ENCODE measurements around the gene IGFBP5. TPM values are rescaled to one million over a fixed set of nuclear protein-coding genes. Genes with fewer than 3 reads are reported as not detected.

IGFBP5 gene
- total RNA-seq, 2 experiments from 2014 or later: not detected

DNA sequence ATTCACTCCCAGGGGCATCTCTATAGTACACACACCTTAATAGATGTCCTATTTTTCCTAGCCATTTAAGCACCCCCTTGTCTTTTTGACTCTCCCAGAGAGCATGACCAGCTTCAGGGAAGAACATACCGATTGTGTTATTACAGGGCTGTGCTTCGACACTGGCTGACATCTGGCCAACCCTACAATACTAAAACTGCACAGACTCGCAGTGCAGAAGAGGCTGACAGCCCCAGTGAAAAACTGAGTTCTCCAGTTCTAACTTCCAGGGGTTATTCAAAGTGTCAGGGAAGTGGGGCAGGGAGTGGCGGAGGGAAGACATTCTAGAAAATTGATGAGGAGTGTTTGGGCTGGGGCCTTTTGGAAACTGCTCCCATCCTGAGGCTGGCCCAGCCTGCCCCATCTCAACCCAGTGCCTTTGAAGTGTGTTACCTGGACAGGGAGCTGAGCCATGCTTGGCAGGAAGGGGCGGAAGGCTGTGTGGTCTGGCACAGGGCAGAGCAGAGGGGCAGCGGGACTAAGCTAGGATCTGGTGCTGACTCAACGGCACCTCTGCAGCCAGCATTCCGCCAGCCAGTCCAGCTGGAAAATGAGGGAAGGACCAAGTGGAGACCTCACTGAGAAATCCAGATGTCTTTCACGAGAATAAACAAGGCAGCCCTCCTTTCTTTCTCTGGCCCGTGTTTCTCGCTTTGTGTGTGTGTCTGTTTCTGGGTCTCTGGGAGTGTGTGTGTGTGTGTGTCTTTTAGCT, 15.4 kb upstream of the IGFBP5 start:
- H3K36me3 Mint-ChIP-seq (ENCODE audit: low read depth): no peaks in the 10 kb centered on the region
- CTCF ChIA-PET: interaction anchor here (1.3 kb wide), 1 partner anchor 9 kb away, joined by 4 read pairs; no protein-coding TSS in a partner anchor
- no peak for DNase-seq
- no peaks in the 10 kb centered on the region for H3K4me1 Mint-ChIP-seq (ENCODE audit: low read depth)
- H3K9me3 Mint-ChIP-seq: peaks cover 3% of the 10 kb centered on the region
- no peak for TF ChIP-seq CTCF (IDR thresholded peaks at IDR 0.05)
- POLR2A ChIA-PET: no interaction called here
- intact Hi-C loops (cut with micrococcal nuclease): no loop called here
- no peak overlapping the region for H3K4me3 Mint-ChIP-seq
- H3K27me3 Mint-ChIP-seq: peaks cover 2% of the 10 kb centered on the region
- no peak for ATAC-seq
- no peak overlapping the region for H3K27ac Mint-ChIP-seq

GRCh38 chr2:216702756-216703155, 7.4 kb upstream of the IGFBP5 start:
- CTCF ChIA-PET: interaction anchor here (1.0 to 1.6 kb wide), 4 partner anchors 8 to 528 kb away, joined by 3 to 4 read pairs (median 4); no protein-coding TSS in a partner anchor
- Mint-ChIP-seq H3K4me3 (no peak overlapping the region), H3K9me3 (no peaks in the 10 kb centered on the region), H3K27me3 (peaks cover 3% of the 10 kb centered on the region), H3K4me1 (ENCODE audit: low read depth) (no peaks in the 10 kb centered on the region), H3K27ac (no peak overlapping the region), H3K36me3 (ENCODE audit: low read depth) (no peaks in the 10 kb centered on the region)
- no peak for DNase-seq
- TF ChIP-seq CTCF (IDR thresholded peaks at IDR 0.05): no peak
- intact Hi-C loops (cut with micrococcal nuclease): no loop called here
- POLR2A ChIA-PET: no interaction called here
- no peak for ATAC-seq

GRCh38 chr2:216701544-216701943, 6.2 kb upstream of the IGFBP5 start:
- peaks cover 11% of the 10 kb centered on the region for H3K27me3 Mint-ChIP-seq
- H3K9me3 Mint-ChIP-seq: no peaks in the 10 kb centered on the region
- H3K36me3 Mint-ChIP-seq (ENCODE audit: low read depth): no peaks in the 10 kb centered on the region
- ChIA-PET POLR2A (no interaction called here), CTCF (interaction anchor here (1.5 to 2.0 kb wide), 3 partner anchors 10 to 809 kb away, joined by 4 read pairs; no protein-coding TSS in a partner anchor)
- intact Hi-C loops (cut with micrococcal nuclease): no loop called here
- no peaks in the 10 kb centered on the region for H3K4me1 Mint-ChIP-seq (ENCODE audit: low read depth)
- DNase-seq: no peak
- no peak overlapping the region for H3K27ac Mint-ChIP-seq
- no peak for ATAC-seq
- TF ChIP-seq CTCF (IDR thresholded peaks at IDR 0.05): no peak
- no peak overlapping the region for H3K4me3 Mint-ChIP-seq

DNA sequence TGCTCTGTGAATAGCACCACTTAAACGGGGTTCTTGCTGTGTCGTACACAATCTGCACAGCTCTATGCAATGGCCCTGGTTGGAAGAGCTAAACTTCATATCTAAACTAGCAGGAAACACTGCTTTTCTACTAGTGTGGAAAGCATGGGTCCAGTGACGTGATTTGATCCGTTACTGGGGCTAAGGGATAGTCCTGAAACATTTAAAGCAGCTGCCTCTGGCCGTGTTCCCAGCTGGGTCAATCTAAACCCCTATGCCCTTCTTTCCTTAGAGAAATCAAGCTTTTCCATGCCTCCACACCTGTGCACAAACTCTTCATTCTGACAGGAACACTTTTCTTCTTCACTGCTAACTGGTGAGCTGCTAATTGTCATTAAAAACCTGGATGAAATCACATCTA, 5.4 kb upstream of the IGFBP5 start:
- ChIA-PET CTCF (interaction anchor here (2.0 kb wide), 1 partner anchor 810 kb away, joined by 4 read pairs; no protein-coding TSS in a partner anchor), POLR2A (no interaction called here)
- H3K4me3 Mint-ChIP-seq: no peak overlapping the region
- no peak for ATAC-seq
- no peaks in the 10 kb centered on the region for H3K9me3 Mint-ChIP-seq
- no peak overlapping the region for H3K27ac Mint-ChIP-seq
- TF ChIP-seq CTCF (IDR thresholded peaks at IDR 0.05): no peak
- intact Hi-C loops (cut with micrococcal nuclease): no loop called here
- H3K27me3 Mint-ChIP-seq: peaks cover 18% of the 10 kb centered on the region
- no peak for DNase-seq
- no peaks in the 10 kb centered on the region for H3K36me3 Mint-ChIP-seq (ENCODE audit: low read depth)
- H3K4me1 Mint-ChIP-seq (ENCODE audit: low read depth): no peaks in the 10 kb centered on the region

DNA sequence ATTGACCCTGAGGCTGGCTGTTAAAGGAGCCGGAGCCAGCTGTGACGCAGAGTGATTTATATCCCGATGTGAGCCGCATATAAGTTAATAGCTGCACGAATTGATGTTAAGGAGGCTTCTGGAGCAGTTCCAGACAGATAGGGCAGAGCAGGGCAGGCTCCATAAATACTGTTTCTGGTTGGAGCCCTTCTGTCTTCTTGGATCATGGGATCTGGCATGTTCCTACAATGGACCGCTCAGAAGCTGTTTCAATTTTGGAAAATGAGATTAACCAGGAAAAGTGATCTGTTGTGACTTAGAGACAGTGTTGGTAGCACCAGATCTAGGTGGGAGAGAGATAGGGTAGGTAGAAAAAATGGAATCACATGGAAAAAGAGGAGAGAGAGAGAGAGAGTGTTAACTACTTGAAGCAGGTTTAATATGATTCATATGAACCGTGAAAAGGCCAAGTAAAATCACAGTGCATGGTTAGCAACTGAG, 4.8 kb upstream of the IGFBP5 start:
- intact Hi-C loops (cut with micrococcal nuclease): no loop called here
- ATAC-seq (no peak), DNase-seq (no peak)
- Mint-ChIP-seq H3K27me3 (peaks cover 21% of the 10 kb centered on the region), H3K27ac (no peak overlapping the region), H3K9me3 (no peaks in the 10 kb centered on the region), H3K36me3 (ENCODE audit: low read depth) (no peaks in the 10 kb centered on the region), H3K4me3 (no peak overlapping the region), H3K4me1 (ENCODE audit: low read depth) (no peaks in the 10 kb centered on the region)
- ChIA-PET POLR2A (no interaction called here), CTCF (interaction anchor here (0.7 to 2.0 kb wide), 2 partner anchors 811 to 950 kb away, joined by 3 to 4 read pairs; no protein-coding TSS in a partner anchor)
- no peak for TF ChIP-seq CTCF (IDR thresholded peaks at IDR 0.05)
